K562 (cell line): Measurements from ENCODE around the gene ZNF428. TPM values are rescaled to one million over a fixed set of nuclear protein-coding genes. Genes with fewer than 3 reads are reported as not detected.

Experiments
- ATF7 ChIP-seq: fragments of 450-650 bp; IDR thresholded peaks from 2 replicates; pipeline ENCODE4 v1.7.1; 2014; ENCODE audit warnings: mild to moderate bottlenecking, moderate library complexity
- CBFB ChIP-seq: sonication (generic); formaldehyde crosslinking; IDR thresholded peaks from 2 replicates; pipeline ENCODE4 v1.4.0; 2020; ENCODE audit warnings: mild to moderate bottlenecking, missing genetic modification reagents
- FOXK2 ChIP-seq, 2 experiments: fragments of 450-650 bp; IDR thresholded peaks in 1 of 2; conservative IDR thresholded peaks in 1 of 2; 2 replicates each; pipeline ENCODE4 v1.6.1; 2016; ENCODE audit warnings: low read depth in 2 of 2, mild to moderate bottlenecking in 1 of 2
- JUND ChIP-seq, 2 experiments: IDR thresholded peaks; 2 replicates in 1 of 2; 3 replicates in 1 of 2; pipeline ENCODE4 v1.6.1; 2011; ENCODE audit warnings: borderline replicate concordance in 2 of 2, low read depth in 2 of 2, low read length in 2 of 2, improper control_type of control experiment in 1 of 2, missing biosample characterization in 1 of 2, missing genetic modification characterization in 1 of 2, missing genetic modification reagents in 1 of 2
- MCM3 ChIP-seq: fragments of 450-650 bp; IDR thresholded peaks from 2 replicates; pipeline ENCODE4 v1.6.1; 2016
- NONO ChIP-seq, 2 experiments: fragments of 200-400 bp in 1 of 2; fragments of 450-650 bp in 1 of 2; formaldehyde crosslinking in 1 of 2; IDR thresholded peaks; 2 replicates each; pipeline ENCODE4 v1.6.1; 2017; ENCODE audit warnings: low read depth in 2 of 2, mild to moderate bottlenecking in 2 of 2, moderate library complexity in 2 of 2, low read length in 1 of 2
- TBL1XR1 ChIP-seq, 2 experiments: IDR thresholded peaks; 2 replicates each; pipeline ENCODE4 v1.6.1; 2012; ENCODE audit warnings: improper control_type of control experiment in 2 of 2, low read length in 2 of 2, mild to moderate bottlenecking in 1 of 2
- TCF7L2 ChIP-seq: fragments of 150-350 bp; IDR thresholded peaks from 2 replicates; pipeline ENCODE4 v1.6.1; 2016; ENCODE audit warnings: low read depth, mild to moderate bottlenecking, low read length, moderate library complexity
- ZBTB7A ChIP-seq: IDR thresholded peaks from 2 replicates; pipeline ENCODE4 v1.6.1; 2011; ENCODE audit warnings: low read depth, mild to moderate bottlenecking, low read length, moderate library complexity, borderline replicate concordance; ENCODE audit not compliant: control insufficient read depth
- polyA plus RNA-seq, 8 experiments: library from polyadenylated mRNA; depleted of rRNA in 4 of 8; stranded (reverse) in 5 of 8; unstranded in 3 of 8; fragments of >200 nt; fragmentation: Nextera tagmentation in 2 of 8; fragmentation: Illumina TruSeq in 1 of 8; extraction: Ambion mirVana in 2 of 8; extraction: Trizol in 1 of 8; gene quantifications; 2 replicates each; pipeline versions ENCODE4 v1.2.1 to v1.2.3, GENCODE V29; 2011 to 2014; ENCODE audit warnings: inconsistent platforms in 1 of 8, missing spikeins in 1 of 8
- total RNA-seq, 7 experiments: library from RNA; depleted of rRNA in 6 of 7; stranded (reverse); fragments of >200 nt in 6 of 7; fragmentation: Illumina TruSeq in 2 of 7; extraction: Trizol in 2 of 7; gene quantifications; 2 replicates each; pipeline versions ENCODE4 v1.2.1 to v1.2.3, GENCODE V29; 2011 to 2021; ENCODE audit warnings: low replicate concordance in 1 of 7
- TF ChIP-seq, protein P1 (sequence below): fragments of 200-800 bp; sonication (Bioruptor generic); IDR thresholded peaks from 2 replicates; pipeline ENCODE4 v1.6.1; 2017; ENCODE audit warnings: missing genetic modification characterization, missing compliant biosample characterization
- TF ChIP-seq, protein P2 (sequence below): fragments of 450-650 bp; formaldehyde crosslinking; IDR thresholded peaks from 2 replicates; pipeline ENCODE4 v1.4.0; 2020; ENCODE audit warnings: mild to moderate bottlenecking, moderate library complexity
- TF ChIP-seq, protein P3 (sequence below): fragments of 200-600 bp; sonication (generic); IDR thresholded peaks from one replicate; pipeline ENCODE4 v1.6.1; 2012; ENCODE audit warnings: mild to moderate bottlenecking, low read depth, low read length, inconsistent platforms

The ZNF428 gene
- total and polyA plus RNA-seq, 9 of the 15 experiments (the other 6 are each of a cell fraction or from before 2014, with no cell fraction given), result 0.15 to 85.7 (median 15.9) TPM

DNA sequence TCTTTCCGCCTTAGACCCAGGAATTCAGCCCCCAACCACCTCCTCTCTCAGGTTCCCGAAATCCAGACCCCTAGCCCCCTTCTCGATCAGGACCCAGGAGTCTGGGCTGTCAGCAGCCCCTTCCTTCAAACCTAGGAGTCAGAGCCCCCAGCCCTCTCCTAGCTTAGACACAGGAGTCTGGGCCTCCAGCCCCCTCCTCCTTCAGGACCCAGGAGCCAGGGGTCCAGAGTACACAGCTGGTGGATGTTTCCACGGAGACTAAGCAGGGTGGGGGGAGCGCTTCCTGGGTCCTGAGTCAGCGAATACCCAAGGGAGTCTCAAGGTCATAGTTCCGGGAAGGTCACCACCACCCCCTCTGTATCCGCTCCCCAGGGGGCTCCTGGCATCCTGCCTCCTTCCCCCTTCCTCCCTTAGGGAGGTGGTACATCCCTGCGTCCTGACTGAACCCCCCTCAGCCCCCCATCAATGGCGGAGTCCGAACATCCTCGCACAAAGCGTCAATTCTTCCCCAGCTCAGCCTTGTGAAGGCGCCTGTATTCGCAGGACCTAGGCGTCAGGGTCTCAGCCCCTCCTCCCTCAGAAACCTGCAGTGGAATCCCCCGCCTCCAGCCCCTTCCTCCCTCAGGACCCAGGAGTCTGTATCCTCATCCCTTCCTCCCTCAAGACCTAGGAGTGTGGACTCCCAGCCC lies 15.6 kb upstream of the ZNF428 start (continued):
- TF ChIP-seq, protein P1, sequence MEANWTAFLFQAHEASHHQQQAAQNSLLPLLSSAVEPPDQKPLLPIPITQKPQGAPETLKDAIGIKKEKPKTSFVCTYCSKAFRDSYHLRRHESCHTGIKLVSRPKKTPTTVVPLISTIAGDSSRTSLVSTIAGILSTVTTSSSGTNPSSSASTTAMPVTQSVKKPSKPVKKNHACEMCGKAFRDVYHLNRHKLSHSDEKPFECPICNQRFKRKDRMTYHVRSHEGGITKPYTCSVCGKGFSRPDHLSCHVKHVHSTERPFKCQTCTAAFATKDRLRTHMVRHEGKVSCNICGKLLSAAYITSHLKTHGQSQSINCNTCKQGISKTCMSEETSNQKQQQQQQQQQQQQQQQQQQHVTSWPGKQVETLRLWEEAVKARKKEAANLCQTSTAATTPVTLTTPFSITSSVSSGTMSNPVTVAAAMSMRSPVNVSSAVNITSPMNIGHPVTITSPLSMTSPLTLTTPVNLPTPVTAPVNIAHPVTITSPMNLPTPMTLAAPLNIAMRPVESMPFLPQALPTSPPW, result peak; percentile 10; the same call in 1 of the 2 replicates
- peak; percentile 96 for TF ChIP-seq ATF7
- TF ChIP-seq TCF7L2, result peak; percentile 65; the same call in 1 of the 2 replicates
- TF ChIP-seq, protein P2, sequence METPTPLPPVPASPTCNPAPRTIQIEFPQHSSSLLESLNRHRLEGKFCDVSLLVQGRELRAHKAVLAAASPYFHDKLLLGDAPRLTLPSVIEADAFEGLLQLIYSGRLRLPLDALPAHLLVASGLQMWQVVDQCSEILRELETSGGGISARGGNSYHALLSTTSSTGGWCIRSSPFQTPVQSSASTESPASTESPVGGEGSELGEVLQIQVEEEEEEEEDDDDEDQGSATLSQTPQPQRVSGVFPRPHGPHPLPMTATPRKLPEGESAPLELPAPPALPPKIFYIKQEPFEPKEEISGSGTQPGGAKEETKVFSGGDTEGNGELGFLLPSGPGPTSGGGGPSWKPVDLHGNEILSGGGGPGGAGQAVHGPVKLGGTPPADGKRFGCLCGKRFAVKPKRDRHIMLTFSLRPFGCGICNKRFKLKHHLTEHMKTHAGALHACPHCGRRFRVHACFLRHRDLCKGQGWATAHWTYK, result no peak
- no peak for TF ChIP-seq MCM3
- TF ChIP-seq, protein P3, sequence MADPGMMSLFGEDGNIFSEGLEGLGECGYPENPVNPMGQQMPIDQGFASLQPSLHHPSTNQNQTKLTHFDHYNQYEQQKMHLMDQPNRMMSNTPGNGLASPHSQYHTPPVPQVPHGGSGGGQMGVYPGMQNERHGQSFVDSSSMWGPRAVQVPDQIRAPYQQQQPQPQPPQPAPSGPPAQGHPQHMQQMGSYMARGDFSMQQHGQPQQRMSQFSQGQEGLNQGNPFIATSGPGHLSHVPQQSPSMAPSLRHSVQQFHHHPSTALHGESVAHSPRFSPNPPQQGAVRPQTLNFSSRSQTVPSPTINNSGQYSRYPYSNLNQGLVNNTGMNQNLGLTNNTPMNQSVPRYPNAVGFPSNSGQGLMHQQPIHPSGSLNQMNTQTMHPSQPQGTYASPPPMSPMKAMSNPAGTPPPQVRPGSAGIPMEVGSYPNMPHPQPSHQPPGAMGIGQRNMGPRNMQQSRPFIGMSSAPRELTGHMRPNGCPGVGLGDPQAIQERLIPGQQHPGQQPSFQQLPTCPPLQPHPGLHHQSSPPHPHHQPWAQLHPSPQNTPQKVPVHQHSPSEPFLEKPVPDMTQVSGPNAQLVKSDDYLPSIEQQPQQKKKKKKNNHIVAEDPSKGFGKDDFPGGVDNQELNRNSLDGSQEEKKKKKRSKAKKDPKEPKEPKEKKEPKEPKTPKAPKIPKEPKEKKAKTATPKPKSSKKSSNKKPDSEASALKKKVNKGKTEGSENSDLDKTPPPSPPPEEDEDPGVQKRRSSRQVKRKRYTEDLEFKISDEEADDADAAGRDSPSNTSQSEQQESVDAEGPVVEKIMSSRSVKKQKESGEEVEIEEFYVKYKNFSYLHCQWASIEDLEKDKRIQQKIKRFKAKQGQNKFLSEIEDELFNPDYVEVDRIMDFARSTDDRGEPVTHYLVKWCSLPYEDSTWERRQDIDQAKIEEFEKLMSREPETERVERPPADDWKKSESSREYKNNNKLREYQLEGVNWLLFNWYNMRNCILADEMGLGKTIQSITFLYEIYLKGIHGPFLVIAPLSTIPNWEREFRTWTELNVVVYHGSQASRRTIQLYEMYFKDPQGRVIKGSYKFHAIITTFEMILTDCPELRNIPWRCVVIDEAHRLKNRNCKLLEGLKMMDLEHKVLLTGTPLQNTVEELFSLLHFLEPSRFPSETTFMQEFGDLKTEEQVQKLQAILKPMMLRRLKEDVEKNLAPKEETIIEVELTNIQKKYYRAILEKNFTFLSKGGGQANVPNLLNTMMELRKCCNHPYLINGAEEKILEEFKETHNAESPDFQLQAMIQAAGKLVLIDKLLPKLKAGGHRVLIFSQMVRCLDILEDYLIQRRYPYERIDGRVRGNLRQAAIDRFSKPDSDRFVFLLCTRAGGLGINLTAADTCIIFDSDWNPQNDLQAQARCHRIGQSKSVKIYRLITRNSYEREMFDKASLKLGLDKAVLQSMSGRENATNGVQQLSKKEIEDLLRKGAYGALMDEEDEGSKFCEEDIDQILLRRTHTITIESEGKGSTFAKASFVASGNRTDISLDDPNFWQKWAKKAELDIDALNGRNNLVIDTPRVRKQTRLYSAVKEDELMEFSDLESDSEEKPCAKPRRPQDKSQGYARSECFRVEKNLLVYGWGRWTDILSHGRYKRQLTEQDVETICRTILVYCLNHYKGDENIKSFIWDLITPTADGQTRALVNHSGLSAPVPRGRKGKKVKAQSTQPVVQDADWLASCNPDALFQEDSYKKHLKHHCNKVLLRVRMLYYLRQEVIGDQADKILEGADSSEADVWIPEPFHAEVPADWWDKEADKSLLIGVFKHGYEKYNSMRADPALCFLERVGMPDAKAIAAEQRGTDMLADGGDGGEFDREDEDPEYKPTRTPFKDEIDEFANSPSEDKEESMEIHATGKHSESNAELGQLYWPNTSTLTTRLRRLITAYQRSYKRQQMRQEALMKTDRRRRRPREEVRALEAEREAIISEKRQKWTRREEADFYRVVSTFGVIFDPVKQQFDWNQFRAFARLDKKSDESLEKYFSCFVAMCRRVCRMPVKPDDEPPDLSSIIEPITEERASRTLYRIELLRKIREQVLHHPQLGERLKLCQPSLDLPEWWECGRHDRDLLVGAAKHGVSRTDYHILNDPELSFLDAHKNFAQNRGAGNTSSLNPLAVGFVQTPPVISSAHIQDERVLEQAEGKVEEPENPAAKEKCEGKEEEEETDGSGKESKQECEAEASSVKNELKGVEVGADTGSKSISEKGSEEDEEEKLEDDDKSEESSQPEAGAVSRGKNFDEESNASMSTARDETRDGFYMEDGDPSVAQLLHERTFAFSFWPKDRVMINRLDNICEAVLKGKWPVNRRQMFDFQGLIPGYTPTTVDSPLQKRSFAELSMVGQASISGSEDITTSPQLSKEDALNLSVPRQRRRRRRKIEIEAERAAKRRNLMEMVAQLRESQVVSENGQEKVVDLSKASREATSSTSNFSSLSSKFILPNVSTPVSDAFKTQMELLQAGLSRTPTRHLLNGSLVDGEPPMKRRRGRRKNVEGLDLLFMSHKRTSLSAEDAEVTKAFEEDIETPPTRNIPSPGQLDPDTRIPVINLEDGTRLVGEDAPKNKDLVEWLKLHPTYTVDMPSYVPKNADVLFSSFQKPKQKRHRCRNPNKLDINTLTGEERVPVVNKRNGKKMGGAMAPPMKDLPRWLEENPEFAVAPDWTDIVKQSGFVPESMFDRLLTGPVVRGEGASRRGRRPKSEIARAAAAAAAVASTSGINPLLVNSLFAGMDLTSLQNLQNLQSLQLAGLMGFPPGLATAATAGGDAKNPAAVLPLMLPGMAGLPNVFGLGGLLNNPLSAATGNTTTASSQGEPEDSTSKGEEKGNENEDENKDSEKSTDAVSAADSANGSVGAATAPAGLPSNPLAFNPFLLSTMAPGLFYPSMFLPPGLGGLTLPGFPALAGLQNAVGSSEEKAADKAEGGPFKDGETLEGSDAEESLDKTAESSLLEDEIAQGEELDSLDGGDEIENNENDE, result no peak
- peak in 1 of 2 experiments; percentile 96; a peak in 2 of 4 replicates for TF ChIP-seq FOXK2 (conservative IDR thresholded peaks at IDR 0.05 in 1 of 2, IDR thresholded peaks at IDR 0.05 in 1 of 2; ENCODE audit: low read depth in 2 of 2)
- no peak for TF ChIP-seq JUND (IDR thresholded peaks at IDR 0.05; ENCODE audit: borderline replicate concordance, low read depth, low read length)
- no peak for TF ChIP-seq JUND (tag; IDR thresholded peaks at IDR 0.05; ENCODE audit: borderline replicate concordance, low read depth, low read length)
- peak in 1 of 2 experiments; percentile 96; a peak in 2 of 4 replicates for TF ChIP-seq NONO (IDR thresholded peaks at IDR 0.05; ENCODE audit: low read depth in 2 of 2, low read length in 1 of 2)
- peak; percentile 58; the same call in 1 of the 2 replicates for TF ChIP-seq ZBTB7A
- TF ChIP-seq CBFB, result no peak
- no peak for TF ChIP-seq TBL1XR1 (IDR thresholded peaks at IDR 0.05; ENCODE audit: low read length in 2 of 2)
